ENCODE results near the gene NR4A3. TPM values are rescaled to one million over a fixed set of nuclear protein-coding genes. Genes with fewer than 3 reads are reported as not detected.

The NR4A3 gene
- total and polyA plus RNA-seq, 2 of the 13 experiments (the other 11 are each of a cell fraction or from before 2014, with no cell fraction given) = 0.02 to 0.09 TPM

DNA sequence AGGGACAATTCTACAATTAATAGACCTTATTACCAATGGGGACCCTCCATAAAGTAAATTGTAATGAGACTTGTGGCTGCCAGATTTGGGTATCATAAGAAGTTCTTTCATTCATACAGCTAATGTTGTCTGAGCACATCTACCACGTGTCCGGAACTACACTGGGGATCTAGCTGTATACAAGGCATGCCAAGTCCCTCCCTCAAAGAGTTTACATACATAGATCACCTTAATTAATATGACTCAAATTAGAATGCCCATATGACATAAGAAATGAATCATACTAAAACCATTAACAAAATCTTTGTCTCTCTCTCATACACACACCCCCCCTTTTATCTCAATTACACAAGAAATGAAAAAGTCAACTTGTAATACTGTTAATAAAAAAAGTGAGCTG is 18.0 kb upstream of the NR4A3 start (continued):
- no peak for TF ChIP-seq MIER3 (CRISPR knock-in tag; IDR thresholded peaks at IDR 0.05; ENCODE audit: borderline replicate concordance)
- TF ChIP-seq, protein P1, sequence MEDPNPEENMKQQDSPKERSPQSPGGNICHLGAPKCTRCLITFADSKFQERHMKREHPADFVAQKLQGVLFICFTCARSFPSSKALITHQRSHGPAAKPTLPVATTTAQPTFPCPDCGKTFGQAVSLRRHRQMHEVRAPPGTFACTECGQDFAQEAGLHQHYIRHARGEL (CRISPR knock-in tag; IDR thresholded peaks at IDR 0.05) = no peak
- TF ChIP-seq ZNF501 (CRISPR knock-in tag; IDR thresholded peaks at IDR 0.05) = no peak
- no peak for TF ChIP-seq MYC (CRISPR knock-in tag; IDR thresholded peaks at IDR 0.05; ENCODE audit: borderline replicate concordance)

GRCh38 chr9:99807276-99807852 is 14.3 kb upstream of the NR4A3 start:
- no peaks in the 10 kb centered on the region for H3K9me3 ChIP-seq (ENCODE audit: low read length)
- H4K20me1 ChIP-seq (ENCODE audit: insufficient read depth, low read length) = no peaks in the 10 kb centered on the region
- intact Hi-C loops (cut with micrococcal nuclease; ENCODE audit: unreplicated experiment) (loop anchor here (1.0 to 5.0 kb wide), 3 partner anchors 204 to 625 kb away; no protein-coding TSS in a partner anchor), in situ Hi-C loops (cut with HindIII; ENCODE audit: extremely low pct_ligation_motif_present, low pct_unique_long_range_greater_than_20kb) (loop anchor here (10.0 kb wide), 2 partner anchors 207 to 623 kb away; no protein-coding TSS in a partner anchor)
- FAIRE-seq (peak; percentile 56), DNase-seq (ENCODE audit: low spot score) (peak; percentile 50), ATAC-seq (peak; percentile 68)
- no peak overlapping the region for H3K4me3 ChIP-seq (replicated peaks in 1 of 3; ENCODE audit: insufficient read depth in 1 of 3, low read depth in 2 of 3, low read length in 3 of 3)
- H3K27ac ChIP-seq (ENCODE audit: extremely low read length, insufficient read depth, low read length) = no peak overlapping the region
- H3K4me1 ChIP-seq (ENCODE audit: insufficient read depth, low read length) = no peaks in the 10 kb centered on the region
- 34% methylated on average over 4 of the region's 4 CpGs for WGBS (ENCODE audit: low lambda C conversion rate)
- no peaks in the 10 kb centered on the region for H3K36me3 ChIP-seq (replicated peaks in 1 of 2; ENCODE audit: control insufficient read depth in 1 of 2, insufficient read depth in 2 of 2, low read length in 2 of 2)
- CTCF ChIA-PET (ENCODE audit: low intra/inter-chr PET ratio, low total read pairs) = interaction anchor here (1.2 to 2.3 kb wide), 2 partner anchors 203 to 789 kb away, joined by 3 to 18 read pairs; no protein-coding TSS in a partner anchor
- H3K27me3 ChIP-seq (ENCODE audit: control insufficient read depth in 1 of 2, insufficient read depth in 2 of 2, low read length in 2 of 2) = no peaks in the 10 kb centered on the region
- no peak overlapping the region for H3K9ac ChIP-seq (ENCODE audit: insufficient read depth, low read depth, low read length)
- no peak overlapping the region for H3K4me2 ChIP-seq (ENCODE audit: low read depth, low read length)
- no TSS peak for BruUV-seq (replicated peaks)
- no peak overlapping the region for H2AFZ ChIP-seq (ENCODE audit: low read length)
- POLR2A ChIA-PET = no interaction called here
- no peaks in the 10 kb centered on the region for H3K79me2 ChIP-seq (ENCODE audit: insufficient read depth, low read length)
- TF ChIP-seq U2AF2 (IDR thresholded peaks at IDR 0.05; ENCODE audit: low read depth, low read length) = no peak
- TF ChIP-seq, protein P2, sequence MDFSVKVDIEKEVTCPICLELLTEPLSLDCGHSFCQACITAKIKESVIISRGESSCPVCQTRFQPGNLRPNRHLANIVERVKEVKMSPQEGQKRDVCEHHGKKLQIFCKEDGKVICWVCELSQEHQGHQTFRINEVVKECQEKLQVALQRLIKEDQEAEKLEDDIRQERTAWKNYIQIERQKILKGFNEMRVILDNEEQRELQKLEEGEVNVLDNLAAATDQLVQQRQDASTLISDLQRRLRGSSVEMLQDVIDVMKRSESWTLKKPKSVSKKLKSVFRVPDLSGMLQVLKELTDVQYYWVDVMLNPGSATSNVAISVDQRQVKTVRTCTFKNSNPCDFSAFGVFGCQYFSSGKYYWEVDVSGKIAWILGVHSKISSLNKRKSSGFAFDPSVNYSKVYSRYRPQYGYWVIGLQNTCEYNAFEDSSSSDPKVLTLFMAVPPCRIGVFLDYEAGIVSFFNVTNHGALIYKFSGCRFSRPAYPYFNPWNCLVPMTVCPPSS (IDR thresholded peaks at IDR 0.05) = no peak
- no peak for TF ChIP-seq REL (CRISPR knock-in tag; conservative IDR thresholded peaks at IDR 0.05)
- no peak for TF ChIP-seq PREB (CRISPR knock-in tag; IDR thresholded peaks at IDR 0.05)
- TF ChIP-seq, protein P3, sequence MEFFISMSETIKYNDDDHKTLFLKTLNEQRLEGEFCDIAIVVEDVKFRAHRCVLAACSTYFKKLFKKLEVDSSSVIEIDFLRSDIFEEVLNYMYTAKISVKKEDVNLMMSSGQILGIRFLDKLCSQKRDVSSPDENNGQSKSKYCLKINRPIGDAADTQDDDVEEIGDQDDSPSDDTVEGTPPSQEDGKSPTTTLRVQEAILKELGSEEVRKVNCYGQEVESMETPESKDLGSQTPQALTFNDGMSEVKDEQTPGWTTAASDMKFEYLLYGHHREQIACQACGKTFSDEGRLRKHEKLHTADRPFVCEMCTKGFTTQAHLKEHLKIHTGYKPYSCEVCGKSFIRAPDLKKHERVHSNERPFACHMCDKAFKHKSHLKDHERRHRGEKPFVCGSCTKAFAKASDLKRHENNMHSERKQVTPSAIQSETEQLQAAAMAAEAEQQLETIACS (CRISPR knock-in tag; IDR thresholded peaks at IDR 0.05) = no peak
- TF ChIP-seq ZC3H13 (CRISPR knock-in tag; IDR thresholded peaks at IDR 0.05) = no peak
- TF ChIP-seq, protein P4, sequence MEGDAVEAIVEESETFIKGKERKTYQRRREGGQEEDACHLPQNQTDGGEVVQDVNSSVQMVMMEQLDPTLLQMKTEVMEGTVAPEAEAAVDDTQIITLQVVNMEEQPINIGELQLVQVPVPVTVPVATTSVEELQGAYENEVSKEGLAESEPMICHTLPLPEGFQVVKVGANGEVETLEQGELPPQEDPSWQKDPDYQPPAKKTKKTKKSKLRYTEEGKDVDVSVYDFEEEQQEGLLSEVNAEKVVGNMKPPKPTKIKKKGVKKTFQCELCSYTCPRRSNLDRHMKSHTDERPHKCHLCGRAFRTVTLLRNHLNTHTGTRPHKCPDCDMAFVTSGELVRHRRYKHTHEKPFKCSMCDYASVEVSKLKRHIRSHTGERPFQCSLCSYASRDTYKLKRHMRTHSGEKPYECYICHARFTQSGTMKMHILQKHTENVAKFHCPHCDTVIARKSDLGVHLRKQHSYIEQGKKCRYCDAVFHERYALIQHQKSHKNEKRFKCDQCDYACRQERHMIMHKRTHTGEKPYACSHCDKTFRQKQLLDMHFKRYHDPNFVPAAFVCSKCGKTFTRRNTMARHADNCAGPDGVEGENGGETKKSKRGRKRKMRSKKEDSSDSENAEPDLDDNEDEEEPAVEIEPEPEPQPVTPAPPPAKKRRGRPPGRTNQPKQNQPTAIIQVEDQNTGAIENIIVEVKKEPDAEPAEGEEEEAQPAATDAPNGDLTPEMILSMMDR (CRISPR knock-in tag; IDR thresholded peaks at IDR 0.05) = peak; percentile 67
- no peak for TF ChIP-seq HDAC2 (CRISPR knock-in tag; IDR thresholded peaks at IDR 0.05)
- no peak for TF ChIP-seq HMG20A (CRISPR knock-in tag; IDR thresholded peaks at IDR 0.05; ENCODE audit: borderline replicate concordance)
- TF ChIP-seq ZNF430 (CRISPR knock-in tag; IDR thresholded peaks at IDR 0.05) = no peak
- peak; percentile 28; the same call in 1 of the 2 replicates for TF ChIP-seq RAD21 (CRISPR knock-in tag; IDR thresholded peaks at IDR 0.05)
- TF ChIP-seq STAG1 (CRISPR knock-in tag; IDR thresholded peaks at IDR 0.05) = peak; percentile 58
- no peak for TF ChIP-seq ZNF550 (CRISPR knock-in tag; IDR thresholded peaks at IDR 0.05; ENCODE audit: borderline replicate concordance)
- TF ChIP-seq LBX2 (CRISPR knock-in tag; IDR thresholded peaks at IDR 0.05; ENCODE audit: borderline replicate concordance) = no peak

Data from HepG2 (cell line).